T-cell (primary cell): ENCODE results near the gene ELL. TPM values are rescaled to one million over a fixed set of nuclear protein-coding genes. Genes with fewer than 3 reads are reported as not detected.

ENCODE experiments used
- ATAC-seq, 4 experiments: fragments of 200-7000 bp in 3 of 4; fragments of 150-1000 bp in 1 of 4; cut with Tn5 transposase; replicated peaks in 1 of 4; 1 replicate in 3 of 4; 2 replicates in 1 of 4; pipeline ENCODE4 v1.10.0; 2021; ENCODE audit warnings: moderate library complexity in 3 of 4, mild to moderate bottlenecking in 2 of 4, moderate number of reproducible peaks in 1 of 4
- CTCF ChIA-PET, 2 donors: fragments of 300-600 bp; sonication (Branson Sonifier 250); formaldehyde crosslinking; loops; one replicate each; lab custom pipeline; 2022; ENCODE audit warnings: antibody characterized with exemption in 2 of 2; lab: Charles Lee
- POLR2A ChIA-PET, 2 donors: fragments of 300-600 bp; sonication (Branson Sonifier 250); formaldehyde crosslinking; loops; one replicate each; lab custom pipeline; 2022; ENCODE audit warnings: antibody characterized with exemption in 2 of 2; lab: Charles Lee
- DNase-seq, 35 experiments: peaks; one replicate each; pipeline versions ENCODE4 v3.0.0 to v3.0.0-alpha.2; 2013 to 2023
- H3K27ac ChIP-seq: one replicate; pipeline ENCODE4 v1.5.1; 2013; ENCODE audit warnings: low read length
- H3K27me3 ChIP-seq, 2 experiments: replicated peaks in 1 of 2; 1 replicate in 1 of 2; 2 replicates in 1 of 2; pipeline versions ENCODE4 v1.6.1 to v1.7.0; 2013; ENCODE audit warnings: low read length in 1 of 2, mixed read lengths in 1 of 2; ENCODE audit not compliant: control insufficient read depth in 2 of 2, insufficient read depth in 2 of 2; ENCODE audit errors: extremely low read depth in 1 of 2
- H3K36me3 ChIP-seq, 2 donors: 1 replicate in 1 of 2; 2 replicates in 1 of 2; pipeline versions ENCODE4 v1.6.1 to v1.7.0; 2013; ENCODE audit warnings: low read length in 1 of 2; ENCODE audit not compliant: control insufficient read depth in 2 of 2, insufficient read depth in 1 of 2; ENCODE audit errors: extremely low read depth in 1 of 2
- H3K4me1 ChIP-seq, 2 experiments: 1 replicate in 1 of 2; 2 replicates in 1 of 2; pipeline versions ENCODE4 v1.6.1 to v1.7.0; 2013; ENCODE audit warnings: low read length in 2 of 2, mixed read lengths in 1 of 2; ENCODE audit not compliant: insufficient read depth in 2 of 2, control insufficient read depth in 1 of 2; ENCODE audit errors: extremely low read depth in 1 of 2
- H3K4me3 ChIP-seq, 2 donors: 1 replicate in 1 of 2; 2 replicates in 1 of 2; pipeline versions ENCODE4 v1.5.1 to v1.7.0; 2013; ENCODE audit warnings: mild to moderate bottlenecking in 2 of 2, low read length in 1 of 2, moderate library complexity in 1 of 2; ENCODE audit not compliant: control insufficient read depth in 1 of 2; ENCODE audit errors: extremely low read depth in 1 of 2
- H3K9me3 ChIP-seq: 2 replicates; pipeline ENCODE4 v1.7.0; 2013
- H3K27ac Mint-ChIP-seq, 2 donors: one replicate each; pipeline ENCODE4 v1.8.0; 2020 to 2021; ENCODE audit warnings: mild to moderate bottlenecking in 2 of 2, mixed read lengths in 2 of 2
- H3K27me3 Mint-ChIP-seq, 2 donors: one replicate each; pipeline ENCODE4 v1.8.0; 2021 to 2022; ENCODE audit warnings: mixed read lengths in 2 of 2
- H3K36me3 Mint-ChIP-seq: one replicate; pipeline ENCODE4 v1.8.0; 2021; ENCODE audit warnings: mixed read lengths
- H3K4me1 Mint-ChIP-seq, 3 donors: one replicate each; pipeline ENCODE4 v1.8.0; 2020 to 2022; ENCODE audit warnings: mixed read lengths in 3 of 3, mild to moderate bottlenecking in 1 of 3
- H3K4me3 Mint-ChIP-seq, 3 donors: one replicate each; pipeline ENCODE4 v1.8.0; 2020 to 2022; ENCODE audit warnings: mild to moderate bottlenecking in 3 of 3, mixed read lengths in 3 of 3, moderate library complexity in 3 of 3
- H3K9me3 Mint-ChIP-seq, 3 donors: one replicate each; pipeline ENCODE4 v1.8.0; 2020 to 2022; ENCODE audit warnings: mixed read lengths in 3 of 3
- WGBS: methylation state at CpG from one replicate; pipeline ENCODE4 v1.1.5; 2013; ENCODE audit warnings: missing lambda C conversion rate; ENCODE audit not compliant: insufficient coverage; 5-methylcytosine and 5-hydroxymethylcytosine counted together
- total RNA-seq, 35 experiments: library from RNA in 6 of 35; stranded (reverse) in 6 of 35; fragments of 120-200 nt in 1 of 35; gene quantifications; one replicate each; pipeline versions ENCODE4 v1.2.1 to v1.2.4 and lab custom pipeline; 2013 to 2026

ELL gene
- total RNA-seq, 5 donors from 2014 or later (not counting 1 experiment from before 2014, with no cell fraction given): 27.2 to 46.4 (median 33.4) TPM

- Histone ChIP-seq H3K9me3 (no peaks in the 10 kb centered on the region), H3K27me3 (no peaks in the 10 kb centered on the region), H3K36me3 (peaks cover 11 to 59% of the 10 kb centered on the region in 2 donors), H3K4me1 (peaks cover 0 to 3% of the 10 kb centered on the region in 2 experiments), H3K27ac (no peak overlapping the region), H3K4me3 (no peak overlapping the region)
- peak in 1 of 4 experiments; percentile 12 for ATAC-seq
- no peaks in the 10 kb centered on the region for H3K4me1 Mint-ChIP-seq
- H3K9me3 Mint-ChIP-seq: no peaks in the 10 kb centered on the region
- H3K4me3 Mint-ChIP-seq: no peak overlapping the region
- no peak for DNase-seq
- ChIA-PET POLR2A (no interaction called here), CTCF (no interaction called here)
- peaks cover 8% of the 10 kb centered on the region for H3K36me3 Mint-ChIP-seq
- H3K27ac Mint-ChIP-seq: no peak overlapping the region
- WGBS: 94% methylated on average over 4 of the region's 4 CpGs
- no peaks in the 10 kb centered on the region for H3K27me3 Mint-ChIP-seq
Measured at GRCh38 chr19:18456279-18456678, 65.6 kb downstream of the ELL start.

- Mint-ChIP-seq H3K27me3 (no peaks in the 10 kb centered on the region), H3K9me3 (no peaks in the 10 kb centered on the region), H3K27ac (no peak overlapping the region), H3K36me3 (peaks cover 14% of the 10 kb centered on the region), H3K4me3 (no peak overlapping the region), H3K4me1 (peaks cover 0 to 4% (median 3%) of the 10 kb centered on the region in 3 donors)
- 88% methylated on average over 4 of the region's 10 CpGs for WGBS
- no peak overlapping the region for H3K4me3 ChIP-seq
- CTCF ChIA-PET: interaction anchor here (0.7 to 1.7 kb wide), 2 partner anchors 66 to 392 kb away, joined by 3 read pairs; no protein-coding TSS in a partner anchor
- no peaks in the 10 kb centered on the region for H3K27me3 ChIP-seq
- POLR2A ChIA-PET: no interaction called here
- no peak for ATAC-seq
- H3K4me1 ChIP-seq: peaks cover 0 to 10% of the 10 kb centered on the region in 2 experiments
- DNase-seq: no peak
- H3K36me3 ChIP-seq: peaks cover 22 to 60% of the 10 kb centered on the region in 2 donors
- H3K27ac ChIP-seq: no peak overlapping the region
- H3K9me3 ChIP-seq: no peaks in the 10 kb centered on the region
Measured at GRCh38 chr19:18453269-18454024, 68.4 kb downstream of the ELL start.

GRCh38 chr19:18452386-18452785, 69.5 kb downstream of the ELL start:
- no peaks in the 10 kb centered on the region for H3K9me3 Mint-ChIP-seq
- H3K4me3 Mint-ChIP-seq: no peak overlapping the region
- no peaks in the 10 kb centered on the region for H3K27me3 ChIP-seq
- peaks cover 22 to 57% of the 10 kb centered on the region in 2 donors for H3K36me3 ChIP-seq
- peaks cover 18% of the 10 kb centered on the region for H3K36me3 Mint-ChIP-seq
- no peaks in the 10 kb centered on the region for H3K9me3 ChIP-seq
- POLR2A ChIA-PET: no interaction called here
- DNase-seq: no peak
- no peak for ATAC-seq
- no peak overlapping the region for H3K4me3 ChIP-seq
- 95% methylated on average over 2 of the region's 3 CpGs for WGBS
- H3K4me1 Mint-ChIP-seq: peaks cover 0 to 4% (median 3%) of the 10 kb centered on the region in 3 donors
- H3K27ac Mint-ChIP-seq: no peak overlapping the region
- no peaks in the 10 kb centered on the region for H3K27me3 Mint-ChIP-seq
- CTCF ChIA-PET: interaction anchor here (0.6 to 1.7 kb wide), 3 partner anchors 15 to 67 kb away, joined by 3 to 4 read pairs (median 3); no protein-coding TSS in a partner anchor
- peaks cover 0 to 10% of the 10 kb centered on the region in 2 experiments for H3K4me1 ChIP-seq
- no peak overlapping the region for H3K27ac ChIP-seq

GRCh38 chr19:18450931-18451836, 70.7 kb downstream of the ELL start:
- peak; percentile 78 to 93 (median 86) for ATAC-seq
- peak; percentile 55 to 89 (median 82) for DNase-seq
- Histone ChIP-seq H3K36me3 (peaks cover 17 to 59% of the 10 kb centered on the region in 2 donors), H3K9me3 (no peaks in the 10 kb centered on the region), H3K27me3 (no peaks in the 10 kb centered on the region), H3K27ac (no peak overlapping the region), H3K4me1 (peaks cover 0 to 10% of the 10 kb centered on the region in 2 experiments), H3K4me3 (no peak overlapping the region)
- Mint-ChIP-seq H3K27ac (no peak overlapping the region), H3K36me3 (peaks cover 24% of the 10 kb centered on the region), H3K27me3 (no peaks in the 10 kb centered on the region), H3K4me1 (peaks cover 0 to 4% (median 3%) of the 10 kb centered on the region in 3 donors), H3K9me3 (no peaks in the 10 kb centered on the region), H3K4me3 (no peak overlapping the region)
- POLR2A ChIA-PET: interaction anchor here in 1 of 2 donors (0.6 kb wide), 1 partner anchor 106 kb away, joined by 9 read pairs; no protein-coding TSS in a partner anchor
- 43% methylated on average over 20 of the region's 26 CpGs for WGBS
- CTCF ChIA-PET: interaction anchor here (0.5 to 1.2 kb wide), 9 partner anchors 9 to 753 kb away, joined by 3 to 6 read pairs (median 4); no protein-coding TSS in a partner anchor

- Mint-ChIP-seq H3K27ac (no peak overlapping the region), H3K9me3 (no peaks in the 10 kb centered on the region), H3K36me3 (peaks cover 24% of the 10 kb centered on the region), H3K4me3 (no peak overlapping the region), H3K4me1 (peaks cover 0 to 4% (median 3%) of the 10 kb centered on the region in 3 donors), H3K27me3 (no peaks in the 10 kb centered on the region)
- ChIA-PET POLR2A (no interaction called here), CTCF (interaction anchor here (1.0 to 1.2 kb wide), 2 partner anchors 11 to 409 kb away, joined by 3 read pairs; no protein-coding TSS in a partner anchor)
- 76% methylated on average over 29 of the region's 33 CpGs for WGBS
- ATAC-seq (peak in 1 of 4 experiments; percentile 17), DNase-seq (no peak)
- H3K27ac ChIP-seq: no peak overlapping the region
- H3K27me3 ChIP-seq: no peaks in the 10 kb centered on the region
- H3K4me3 ChIP-seq: no peak overlapping the region
- peaks cover 16 to 63% of the 10 kb centered on the region in 2 donors for H3K36me3 ChIP-seq
- no peaks in the 10 kb centered on the region for H3K9me3 ChIP-seq
- H3K4me1 ChIP-seq: peaks cover 0 to 10% of the 10 kb centered on the region in 2 experiments
Measured at GRCh38 chr19:18450021-18450930, 71.6 kb downstream of the ELL start.
